Panc1 (cell line): Measurements from ENCODE around the gene HOXB7. TPM values are rescaled to one million over a fixed set of nuclear protein-coding genes. Genes with fewer than 3 reads are reported as not detected.

Source experiments
- ATAC-seq: fragments of 200-7000 bp; cut with Tn5 transposase; 2 replicates; pipeline ENCODE4 v1.9.1; 2020; ENCODE audit warnings: mild to moderate bottlenecking, moderate library complexity
- BruUV-seq: library from RNA; stranded (reverse); fragments of 400-500 nt; replicated peaks from 2 replicates; lab custom pipeline; 2021; lab: Mats Ljungman, UMichigan
- CTCF ChIA-PET: fragments of 300-600 bp; sonication (Branson Sonifier 250); formaldehyde crosslinking; loops from one replicate; lab custom pipeline; 2022; ENCODE audit warnings: antibody characterized with exemption; lab: Charles Lee
- POLR2A ChIA-PET: fragments of 300-600 bp; sonication (Branson Sonifier 250); formaldehyde crosslinking; loops from one replicate; lab custom pipeline; 2022; ENCODE audit warnings: antibody characterized with exemption; lab: Charles Lee
- DNase-seq: peaks from one replicate; pipeline ENCODE4 v3.0.0-alpha.2; 2010; ENCODE audit warnings: low read depth, low spot score
- H3K27ac ChIP-seq: 2 replicates; pipeline ENCODE4 v1.5.1; 2011; ENCODE audit warnings: mild to moderate bottlenecking, low read length, inconsistent platforms
- H3K27me3 ChIP-seq: fragments of 200-500 bp; sonication (Bioruptor generic); 2 replicates; pipeline ENCODE4 v1.6.0; 2014; ENCODE audit warnings: low read length, inconsistent platforms; ENCODE audit not compliant: control insufficient read depth, insufficient read depth
- H3K36me3 ChIP-seq: fragments of 200-500 bp; sonication (Bioruptor generic); 2 replicates; pipeline ENCODE4 v1.5.1; 2014; ENCODE audit warnings: inconsistent platforms, mild to moderate bottlenecking, low read length, moderate library complexity; ENCODE audit not compliant: control insufficient read depth, insufficient read depth
- H3K4me1 ChIP-seq: 2 replicates; pipeline ENCODE4 v1.5.1; 2011; ENCODE audit warnings: inconsistent platforms, mild to moderate bottlenecking, low read length, moderate library complexity; ENCODE audit not compliant: control insufficient read depth, insufficient read depth
- H3K4me3 ChIP-seq, 2 experiments: 2 replicates each; pipeline ENCODE4 v1.5.1; 2011 to 2012; ENCODE audit warnings: low read depth in 2 of 2, low read length in 2 of 2, mild to moderate bottlenecking in 2 of 2, inconsistent platforms in 1 of 2, moderate library complexity in 1 of 2
- H3K9me3 ChIP-seq: fragments of 200-500 bp; sonication (Bioruptor generic); 2 replicates; pipeline ENCODE4 v1.5.1; 2014; ENCODE audit warnings: low read depth, mild to moderate bottlenecking, inconsistent platforms, low read length, moderate library complexity; ENCODE audit not compliant: control insufficient read depth, insufficient read depth
- POLR2AphosphoS5 ChIP-seq: IDR thresholded peaks from 2 replicates; pipeline ENCODE4 v1.6.1; 2012; ENCODE audit warnings: mild to moderate bottlenecking, low read depth, low read length, moderate library complexity
- REST ChIP-seq, 2 experiments: IDR thresholded peaks; 2 replicates each; pipeline ENCODE4 v1.6.1; 2011 to 2012; ENCODE audit warnings: low read depth in 2 of 2, control low read depth in 1 of 2, low read length in 1 of 2, mild to moderate bottlenecking in 1 of 2, moderate library complexity in 1 of 2; ENCODE audit not compliant: insufficient read depth in 1 of 2
- SIN3A ChIP-seq: IDR thresholded peaks from 2 replicates; pipeline ENCODE4 v1.6.1; 2012; ENCODE audit warnings: low read depth, mild to moderate bottlenecking, low read length, moderate library complexity, borderline replicate concordance; ENCODE audit not compliant: insufficient read depth
- TCF7L2 ChIP-seq: IDR thresholded peaks from 2 replicates; pipeline ENCODE4 v1.6.1; 2011; ENCODE audit warnings: mild to moderate bottlenecking, low read depth, low read length, inconsistent platforms
- in situ Hi-C: cut with HindIII; loops from 2 replicates; pipeline ENCODE4 v1.10.0; 2016; ENCODE audit warnings: low sequenced_read_pairs, low pct_unique_long_range_greater_than_20kb
- intact Hi-C: fragments of 100-400 bp; cut with micrococcal nuclease; formaldehyde crosslinking; loops from one replicate; pipeline ENCODE4 v1.10.0; 2022; ENCODE audit not compliant: unreplicated experiment
- total RNA-seq: library from RNA; stranded (reverse); gene quantifications from one replicate; pipeline ENCODE4 v1.2.1, GENCODE V29; 2021; ENCODE audit not compliant: unreplicated experiment
- TF ChIP-seq, protein P1 (sequence below): fragments of 450-650 bp; IDR thresholded peaks from 2 replicates; pipeline ENCODE4 v1.5.1; 2017; ENCODE audit warnings: mild to moderate bottlenecking

The HOXB7 gene
- total RNA-seq, 1 experiment from 2014 or later = 44.0 TPM

- in situ Hi-C loops (no loop called here), intact Hi-C loops (loop anchor here (10.0 kb wide), 1 partner anchor 588 kb away; no protein-coding TSS in a partner anchor)
- ChIA-PET POLR2A (interaction anchor here (0.6 to 1.1 kb wide), 4 partner anchors 11 to 52 kb away, joined by 3 to 4 read pairs (median 4); no protein-coding TSS in a partner anchor), CTCF (interaction anchor here (0.6 to 1.3 kb wide), 2 partner anchors 19 to 33 kb away, joined by 3 to 5 read pairs; partner anchors contain the start of gene HOXB5)
- no peaks in the 10 kb centered on the region for H3K27me3 ChIP-seq
- H3K4me3 ChIP-seq = peak overlapping the region; percentile 68 to 71
- H3K36me3 ChIP-seq = peaks cover under 1% of the 10 kb centered on the region
- peaks cover 49% of the 10 kb centered on the region for H3K4me1 ChIP-seq
- no peak for ATAC-seq
- DNase-seq = no peak
- TF ChIP-seq POLR2AphosphoS5 (no peak), TCF7L2 (no peak), SIN3A (no peak; the same call in 1 of the 2 replicates), REST (IDR thresholded peaks at IDR 0.05; ENCODE audit: insufficient read depth in 1 of 2, low read depth in 2 of 2, low read length in 1 of 2) (no peak)
- TF ChIP-seq, protein P1, sequence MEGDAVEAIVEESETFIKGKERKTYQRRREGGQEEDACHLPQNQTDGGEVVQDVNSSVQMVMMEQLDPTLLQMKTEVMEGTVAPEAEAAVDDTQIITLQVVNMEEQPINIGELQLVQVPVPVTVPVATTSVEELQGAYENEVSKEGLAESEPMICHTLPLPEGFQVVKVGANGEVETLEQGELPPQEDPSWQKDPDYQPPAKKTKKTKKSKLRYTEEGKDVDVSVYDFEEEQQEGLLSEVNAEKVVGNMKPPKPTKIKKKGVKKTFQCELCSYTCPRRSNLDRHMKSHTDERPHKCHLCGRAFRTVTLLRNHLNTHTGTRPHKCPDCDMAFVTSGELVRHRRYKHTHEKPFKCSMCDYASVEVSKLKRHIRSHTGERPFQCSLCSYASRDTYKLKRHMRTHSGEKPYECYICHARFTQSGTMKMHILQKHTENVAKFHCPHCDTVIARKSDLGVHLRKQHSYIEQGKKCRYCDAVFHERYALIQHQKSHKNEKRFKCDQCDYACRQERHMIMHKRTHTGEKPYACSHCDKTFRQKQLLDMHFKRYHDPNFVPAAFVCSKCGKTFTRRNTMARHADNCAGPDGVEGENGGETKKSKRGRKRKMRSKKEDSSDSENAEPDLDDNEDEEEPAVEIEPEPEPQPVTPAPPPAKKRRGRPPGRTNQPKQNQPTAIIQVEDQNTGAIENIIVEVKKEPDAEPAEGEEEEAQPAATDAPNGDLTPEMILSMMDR = no peak
- no TSS peak for BruUV-seq
- peak overlapping the region; percentile 99 for H3K27ac ChIP-seq
- no peaks in the 10 kb centered on the region for H3K9me3 ChIP-seq
Measured at GRCh38 chr17:48612456-48612853, 1.6 kb upstream of the HOXB7 start.

GRCh38 chr17:48611681-48612455, 1.1 kb upstream of the HOXB7 start:
- TF ChIP-seq SIN3A (peak; percentile 90), POLR2AphosphoS5 (peak; percentile 98), TCF7L2 (no peak), REST (IDR thresholded peaks at IDR 0.05; ENCODE audit: insufficient read depth in 1 of 2, low read depth in 2 of 2, low read length in 1 of 2) (no peak)
- TF ChIP-seq, protein P1 = no peak
- CTCF ChIA-PET = no interaction called here
- Histone ChIP-seq H3K4me3 (peak overlapping the region; percentile 68 to 71), H3K4me1 (peaks cover 52% of the 10 kb centered on the region), H3K27ac (peak overlapping the region; percentile 99), H3K27me3 (no peaks in the 10 kb centered on the region), H3K9me3 (no peaks in the 10 kb centered on the region), H3K36me3 (peaks cover 2% of the 10 kb centered on the region)
- in situ Hi-C loops = no loop called here
- no TSS peak for BruUV-seq
- intact Hi-C loops = loop anchor here (10.0 kb wide), 1 partner anchor 587 kb away; no protein-coding TSS in a partner anchor
- no peak for DNase-seq
- ATAC-seq = peak; percentile 56
- POLR2A ChIA-PET = interaction anchor here (1.1 kb wide), 1 partner anchor 22 kb away, joined by 3 read pairs; no protein-coding TSS in a partner anchor
